Measurements from ENCODE around the gene THAP2.

GRCh38 chr12:71663561-71664410 is at the start of gene THAP2, which contains the start of gene ZFC3H1:
- peak; percentile 20; the same call in 1 of the 2 replicates for TF ChIP-seq SIN3A (IDR thresholded peaks at IDR 0.05; ENCODE audit: borderline replicate concordance, insufficient read depth, low read depth, low read length)
- TF ChIP-seq CTCF (IDR thresholded peaks at IDR 0.05): peak; percentile 52
- TF ChIP-seq POLR2AphosphoS5 (IDR thresholded peaks at IDR 0.05; ENCODE audit: low read depth, low read length): peak; percentile 88
- no peak; a peak in 1 of 4 replicates for TF ChIP-seq REST (IDR thresholded peaks at IDR 0.05; ENCODE audit: insufficient read depth in 1 of 2, low read depth in 2 of 2, low read length in 1 of 2)
